HG02763 (cell line): ENCODE measurements around the gene KRT35.
"Not testable (repeated sequence)": the region's sequence is repeated elsewhere in the genome, so short reads cannot be mapped to it uniquely, and the experiment has no call there.

ENCODE experiments used
- ATAC-seq: cut with Tn5 transposase; IDR thresholded peaks from one replicate; pipeline ENCODE4 v1.9.1; 2021; ENCODE audit warnings: mild to moderate bottlenecking, moderate library complexity; ENCODE audit not compliant: unreplicated experiment

KRT35 gene

GRCh38 chr17:41462705-41463104 lies 18.2 kb downstream of the KRT35 start:
- ATAC-seq = no peak

- no peak for ATAC-seq
These were observed 23.3 kb downstream of the KRT35 start for GRCh38 chr17:41457676-41458075.

GRCh38 chr17:41456204-41456603 lies 24.7 kb downstream of the KRT35 start:
- ATAC-seq = no peak

- no peak for ATAC-seq
These were observed 25.7 kb downstream of the KRT35 start for GRCh38 chr17:41455236-41455635.

DNA sequence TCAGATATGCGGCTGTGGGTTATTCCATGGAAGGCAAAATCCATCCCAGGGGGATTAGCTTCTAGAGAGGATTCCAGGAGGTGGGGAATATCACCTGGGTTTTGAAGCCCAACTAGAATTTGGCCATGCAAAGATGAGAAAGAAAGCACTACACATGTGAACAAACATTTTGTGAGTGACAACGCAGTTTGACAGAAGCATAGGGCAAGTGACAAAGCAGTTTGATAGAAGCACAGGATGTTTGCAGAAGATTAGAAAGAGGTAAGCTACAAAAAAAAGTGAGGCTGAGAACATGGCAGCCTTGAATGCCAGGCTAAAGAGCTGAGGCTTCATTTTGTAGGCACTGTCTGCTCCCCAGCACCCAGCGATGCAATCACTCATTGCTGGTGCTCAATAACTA lies 27.9 kb downstream of the KRT35 start:
- ATAC-seq = no peak

DNA sequence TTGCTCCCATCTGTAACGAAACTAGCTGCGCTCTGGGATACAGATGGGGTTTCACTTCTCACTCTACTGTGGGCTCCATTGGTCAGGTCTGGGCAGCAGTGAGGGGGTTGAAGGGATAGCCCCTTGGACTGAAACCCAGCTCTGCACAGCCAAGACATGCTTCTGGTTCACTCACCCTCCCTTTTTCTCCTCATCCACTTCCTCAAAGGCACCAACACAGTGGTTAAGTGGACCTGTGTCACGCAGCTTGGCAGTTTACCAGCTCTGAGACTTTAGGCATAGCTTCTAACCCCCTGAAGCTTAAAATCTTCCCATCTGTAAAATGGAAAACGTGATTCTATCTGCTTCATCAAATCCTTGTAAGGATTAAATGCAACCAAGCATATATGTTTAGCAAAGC lies 28.7 kb downstream of the KRT35 start:
- ATAC-seq = no peak

DNA sequence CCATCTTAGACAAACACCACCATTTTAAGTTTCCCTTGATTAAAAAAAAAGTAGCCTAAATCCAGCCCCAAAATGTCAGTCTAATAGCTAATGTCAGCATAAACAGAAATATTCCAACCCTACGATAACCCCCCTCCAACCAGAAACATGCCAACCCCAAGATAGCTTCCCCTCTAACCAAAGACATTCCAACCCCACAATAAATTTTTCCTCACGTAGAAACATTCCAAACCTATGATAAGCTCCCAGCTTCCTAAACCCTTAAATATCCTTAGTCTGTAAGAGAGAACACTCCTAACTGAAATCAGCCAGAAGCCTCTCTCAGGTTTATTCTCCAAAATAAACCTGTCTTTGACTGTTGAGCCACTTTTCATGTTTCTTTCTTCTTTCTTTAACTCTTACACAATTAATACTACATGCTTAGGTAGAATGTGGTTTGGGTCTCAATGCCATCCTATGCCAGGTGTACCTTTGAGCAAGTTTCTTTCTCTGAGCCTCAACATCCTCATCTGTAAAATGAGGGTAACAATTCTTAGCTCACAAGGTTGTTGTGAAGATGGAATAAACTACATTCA lies 29.7 kb downstream of the KRT35 start:
- no peak for ATAC-seq

- no peak for ATAC-seq
These were observed 31.9 kb downstream of the KRT35 start for GRCh38 chr17:41449008-41449407.

GRCh38 chr17:41448506-41448905 lies 32.4 kb downstream of the KRT35 start:
- no peak for ATAC-seq

- no peak for ATAC-seq
These were observed 34.1 kb downstream of the KRT35 start for GRCh38 chr17:41446806-41447205.

DNA sequence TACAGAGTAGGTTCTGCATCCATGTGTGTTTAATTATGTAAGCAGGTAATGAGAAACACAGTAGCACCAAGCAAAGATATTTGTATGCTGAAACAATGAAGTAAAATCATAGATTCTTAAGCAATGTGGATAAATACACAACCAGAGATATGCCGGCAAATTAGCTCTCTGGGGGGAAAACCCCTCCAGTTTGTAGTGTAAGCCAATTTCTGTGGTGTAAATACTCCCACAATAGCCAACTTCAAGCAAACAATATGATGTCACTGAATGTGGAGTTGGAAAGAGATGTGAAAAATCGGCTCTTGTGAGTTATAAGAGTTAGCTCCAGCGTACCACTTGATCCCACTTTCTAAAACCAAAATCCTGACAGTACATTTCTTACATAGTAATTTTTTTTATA lies 36.3 kb downstream of the KRT35 start:
- ATAC-seq = no peak

DNA sequence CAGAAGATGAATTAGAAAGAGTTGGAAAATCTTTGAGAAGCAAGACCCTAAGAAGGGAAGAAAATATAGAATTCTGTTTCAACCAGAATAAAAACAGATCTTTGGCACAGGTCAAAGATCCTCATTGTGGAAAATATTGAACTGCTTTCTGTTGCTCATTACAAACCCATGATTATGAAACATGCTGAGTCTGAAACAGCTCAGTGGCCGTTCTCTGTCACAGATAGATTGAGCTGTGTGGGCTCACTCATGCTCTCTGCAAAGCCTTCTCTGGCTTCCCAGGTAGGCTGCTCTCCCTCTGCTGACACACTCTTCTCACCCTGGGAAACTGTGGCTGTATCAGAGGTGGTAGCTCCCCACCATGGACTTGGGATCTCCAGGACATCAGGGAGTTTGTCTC lies 36.8 kb downstream of the KRT35 start:
- ATAC-seq = no peak

DNA sequence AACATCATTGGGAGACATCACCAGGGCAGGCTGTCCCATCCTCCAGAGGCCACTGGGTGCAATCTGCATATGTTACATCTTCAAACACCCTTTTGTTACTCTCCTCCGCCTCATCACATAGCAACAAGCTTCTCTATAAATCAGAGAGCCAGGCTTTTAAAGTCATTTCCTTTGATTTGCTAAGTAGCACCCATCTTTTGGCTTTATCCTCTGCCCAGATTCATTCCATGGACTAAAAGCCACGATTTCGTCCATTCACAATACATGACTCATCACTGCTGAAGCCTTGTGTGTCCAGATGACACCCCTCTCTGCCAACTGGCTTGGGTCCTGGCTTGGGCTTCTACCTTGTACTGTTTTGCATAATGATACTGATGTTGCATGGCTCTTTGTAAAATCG lies 38.2 kb downstream of the KRT35 start:
- ATAC-seq = no peak

DNA sequence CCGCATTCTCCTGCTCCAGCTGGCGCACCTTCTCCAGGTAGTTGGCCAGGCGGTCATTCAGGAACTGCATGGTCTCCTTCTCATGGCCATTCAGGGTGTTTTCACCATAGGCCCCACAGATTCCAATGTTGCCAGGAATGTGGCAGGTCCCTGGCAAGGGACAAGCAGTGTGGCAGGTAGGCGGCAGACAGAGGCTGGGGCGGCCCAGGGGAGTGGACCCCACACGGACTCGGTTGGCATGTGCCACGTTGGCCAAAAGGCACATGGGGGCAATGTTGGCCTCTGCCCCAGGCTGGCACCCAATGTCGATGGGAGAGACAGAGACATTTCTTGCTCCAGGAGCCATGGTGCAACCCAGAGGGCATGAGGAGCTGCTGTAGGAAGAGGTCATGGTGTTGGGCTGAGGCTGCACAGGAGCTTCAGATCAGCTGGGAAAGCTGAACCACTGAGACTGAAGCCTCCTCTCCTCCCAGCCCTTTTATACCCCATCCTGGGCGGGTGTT lies 40.4 kb downstream of the KRT35 start, which contains the start of gene KRT38:
Gene KRT38, minus strand, starts transcription at position 453 of the 503 bp plus-strand sequence. Its CDS starts 62 bp downstream, at position 391.
- no peak for ATAC-seq

- no peak for ATAC-seq
These were observed 41.6 kb downstream of the KRT35 start for GRCh38 chr17:41439375-41439774.

GRCh38 chr17:41437769-41438168 lies 43.2 kb downstream of the KRT35 start:
- no peak for ATAC-seq

GRCh38 chr17:41437254-41437653 lies 43.7 kb downstream of the KRT35 start:
- no peak for ATAC-seq

GRCh38 chr17:41434415-41434814 lies 46.5 kb downstream of the KRT35 start:
- no peak for ATAC-seq

GRCh38 chr17:41434005-41434404 lies 46.9 kb downstream of the KRT35 start:
- no peak for ATAC-seq

DNA sequence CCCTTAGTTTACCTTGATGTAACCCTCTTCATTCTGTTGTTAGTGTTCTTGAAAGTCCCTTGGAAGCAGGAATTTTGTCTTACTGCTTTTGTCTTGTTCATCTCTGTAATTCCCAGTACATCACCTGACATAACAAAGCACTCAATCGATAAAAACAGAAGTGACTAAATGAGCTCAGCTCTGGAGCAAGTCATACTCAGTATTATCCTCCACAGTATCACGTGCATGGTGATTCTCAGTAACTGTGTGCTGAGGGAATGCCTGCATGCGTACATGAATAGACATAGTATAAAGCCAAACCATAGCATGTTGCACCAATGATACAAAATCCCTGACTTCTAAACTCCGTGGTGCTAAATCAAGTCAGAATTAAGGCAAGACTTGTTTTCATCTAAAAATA lies 47.4 kb downstream of the KRT35 start:
- ATAC-seq = no peak

GRCh38 chr17:41430376-41430775 lies 50.6 kb downstream of the KRT35 start:
- not testable (repeated sequence) for ATAC-seq

DNA sequence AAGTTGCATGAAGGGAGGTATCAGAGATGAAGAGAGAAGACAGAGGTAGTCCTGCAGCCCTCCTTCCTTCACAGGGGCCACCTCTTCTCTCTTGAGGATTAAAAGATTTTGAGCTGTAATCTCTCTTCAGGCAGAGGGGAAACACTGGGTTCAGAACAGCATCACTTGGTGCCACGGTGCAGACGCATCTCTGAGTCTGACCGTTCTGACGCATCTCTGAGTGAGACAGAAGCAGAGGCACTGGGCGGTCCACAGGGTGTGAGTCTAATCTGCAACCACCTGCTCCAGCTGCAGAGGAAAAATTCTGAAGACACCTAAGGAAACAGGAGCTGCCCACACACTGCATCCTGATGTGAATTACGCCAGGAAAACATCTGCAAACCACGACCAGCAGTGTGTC lies 51.3 kb downstream of the KRT35 start:
- no peak for ATAC-seq

DNA sequence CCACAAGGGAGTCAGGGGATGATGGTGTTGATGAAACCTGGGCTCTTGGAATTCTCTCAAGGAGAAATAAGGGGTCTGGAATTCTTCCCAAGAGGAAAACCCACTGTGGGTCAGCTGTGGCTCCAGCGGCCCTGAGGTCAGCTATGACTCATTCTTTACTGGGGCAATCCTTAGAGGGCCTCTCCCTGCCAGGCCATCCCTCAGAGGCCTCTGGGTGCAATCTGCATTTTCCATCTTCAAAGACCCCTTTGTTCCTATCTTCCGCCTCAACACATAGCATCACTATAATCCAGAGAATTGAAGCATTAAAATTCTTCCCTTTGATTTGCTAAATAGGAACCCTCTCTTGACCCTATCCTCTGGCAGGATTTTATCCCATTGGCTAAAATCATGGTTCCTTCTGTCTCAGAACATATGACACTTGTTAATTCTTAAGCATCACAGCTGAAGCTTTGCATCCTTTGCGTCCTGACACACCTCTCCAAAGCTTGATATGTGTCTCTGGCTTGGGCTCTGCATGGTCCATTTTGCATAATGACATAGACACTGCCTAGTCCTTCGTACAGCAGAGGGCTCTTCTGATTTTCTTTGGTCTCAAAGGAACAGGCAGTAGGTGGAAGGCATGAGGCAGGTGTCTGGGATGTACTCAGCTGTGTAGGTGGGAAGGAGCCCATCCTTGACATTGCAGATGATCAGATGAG lies 52.2 kb downstream of the KRT35 start:
- no peak for ATAC-seq
